SK-N-SH (cell line): ENCODE data around the gene VAMP8. TPM values are rescaled to one million over a fixed set of nuclear protein-coding genes. Genes with fewer than 3 reads are reported as not detected.

Source experiments
- CTCF ChIA-PET: fragments of 300-600, 350-600 bp; formaldehyde crosslinking; extraction: SDS; loops from one replicate; lab custom pipeline; 2021; lab: Yijun Ruan, JAX
- POLR2A ChIA-PET: fragments of 350-600 bp; sonication (Branson Sonifier 250); formaldehyde crosslinking; extraction: SDS; loops from one replicate; lab custom pipeline; 2020; ENCODE audit warnings: antibody characterized with exemption, inconsistent platforms; lab: Yijun Ruan, JAX
- DNase-seq: peaks from one replicate; pipeline ENCODE4 v3.0.0; 2012
- H2AFZ ChIP-seq: fragments of 200-600 bp; sonication (generic); 2 replicates; pipeline ENCODE4 v1.8.1; 2016; ENCODE audit warnings: antibody characterized with exemption, mild to moderate bottlenecking, low read depth
- H3F3A ChIP-seq: fragments of 200-600 bp; sonication (generic); replicated peaks from 2 replicates; pipeline ENCODE3; 2016; ENCODE audit warnings: antibody characterized with exemption, mild to moderate bottlenecking; ENCODE audit not compliant: insufficient read depth
- H3K27ac ChIP-seq, 2 experiments: fragments of 200-500 bp in 1 of 2; fragments of 200-600 bp in 1 of 2; sonication (Bioruptor generic) in 1 of 2; sonication (generic), shearing (Covaris generic) in 1 of 2; 2 replicates each; pipeline versions ENCODE4 v1.5.1 to v1.6.1; 2014 to 2016; ENCODE audit warnings: low read depth in 2 of 2, inconsistent platforms in 1 of 2, low read length in 1 of 2, mild to moderate bottlenecking in 1 of 2, mixed read lengths in 1 of 2
- H3K27me3 ChIP-seq: fragments of 200-600 bp; sonication (generic), shearing (Covaris generic); 2 replicates; pipeline ENCODE4 v1.6.1; 2016; ENCODE audit warnings: mixed run types; ENCODE audit not compliant: insufficient read depth
- H3K36me3 ChIP-seq, 2 experiments: fragments of 200-500 bp in 1 of 2; fragments of 200-600 bp in 1 of 2; sonication (Bioruptor generic) in 1 of 2; sonication (generic) in 1 of 2; replicated peaks in 1 of 2; 2 replicates each; pipeline versions ENCODE3 to v1.5.1; 2014 to 2016; ENCODE audit warnings: low read length in 1 of 2, mild to moderate bottlenecking in 1 of 2; ENCODE audit not compliant: insufficient read depth in 2 of 2, control insufficient read depth in 1 of 2
- H3K4me1 ChIP-seq, 2 experiments: fragments of 200-500 bp in 1 of 2; fragments of 200-600 bp in 1 of 2; sonication (Bioruptor generic) in 1 of 2; sonication (generic), shearing (Covaris generic) in 1 of 2; 2 replicates each; pipeline versions ENCODE4 v1.5.1 to v1.6.1; 2014 to 2016; ENCODE audit warnings: low read depth in 1 of 2, low read length in 1 of 2, mixed run types in 1 of 2; ENCODE audit not compliant: insufficient read depth in 2 of 2, control insufficient read depth in 1 of 2
- H3K4me2 ChIP-seq: fragments of 200-600 bp; sonication (generic), shearing (Covaris generic); 2 replicates; pipeline ENCODE4 v1.6.1; 2017; ENCODE audit warnings: mixed run types
- H3K4me3 ChIP-seq, 2 experiments: fragments of 200-500 bp in 1 of 2; fragments of 200-600 bp in 1 of 2; sonication (Bioruptor generic) in 1 of 2; sonication (generic), shearing (Covaris generic) in 1 of 2; 2 replicates each; pipeline versions ENCODE4 v1.5.1 to v1.8.1; 2014 to 2016; ENCODE audit warnings: low read depth in 2 of 2, inconsistent platforms in 1 of 2, low read length in 1 of 2, mild to moderate bottlenecking in 1 of 2, mixed read lengths in 1 of 2, moderate library complexity in 1 of 2
- H3K79me2 ChIP-seq: fragments of 200-600 bp; sonication (generic); 2 replicates; pipeline ENCODE4 v1.8.1; 2017; ENCODE audit warnings: mild to moderate bottlenecking; ENCODE audit not compliant: insufficient read depth
- H3K9ac ChIP-seq: fragments of 200-600 bp; sonication (generic); 2 replicates; pipeline ENCODE4 v1.6.1; 2017; ENCODE audit warnings: mixed run types
- H3K9me2 ChIP-seq: fragments of 200-600 bp; sonication (generic); 2 replicates; pipeline ENCODE4 v1.6.1; 2017; ENCODE audit warnings: mixed run types
- H3K9me3 ChIP-seq: fragments of 200-600 bp; sonication (generic); 2 replicates; pipeline ENCODE4 v1.6.1; 2017; ENCODE audit warnings: mixed run types, mild to moderate bottlenecking, moderate library complexity
- H4K20me1 ChIP-seq: fragments of 200-600 bp; sonication (generic); 2 replicates; pipeline ENCODE4 v1.6.1; 2017; ENCODE audit warnings: mild to moderate bottlenecking, mixed run types; ENCODE audit not compliant: insufficient read depth
- CHD2 ChIP-seq: fragments of 150-350 bp; IDR thresholded peaks from 2 replicates; pipeline ENCODE4 v1.6.1; 2018; ENCODE audit warnings: low read length; ENCODE audit not compliant: partially characterized antibody
- CTCF ChIP-seq: fragments of 200-600 bp; sonication (generic); IDR thresholded peaks from 2 replicates; pipeline ENCODE4 v1.6.1; 2017; ENCODE audit warnings: antibody characterized with exemption, mild to moderate bottlenecking, moderate library complexity
- ELF1 ChIP-seq: IDR thresholded peaks from 2 replicates; pipeline ENCODE4 v1.4.0; 2012
- EP300 ChIP-seq, 2 experiments: IDR thresholded peaks; 2 replicates each; pipeline versions ENCODE4 v1.4.0 to v1.6.1; 2012; ENCODE audit warnings: borderline replicate concordance in 1 of 2, low read depth in 1 of 2, low read length in 1 of 2
- FOXJ3 ChIP-seq: sonication (generic); formaldehyde crosslinking; IDR thresholded peaks from 2 replicates; pipeline ENCODE4 v1.5.1; 2020; ENCODE audit warnings: mild to moderate bottlenecking, missing genetic modification reagents
- FOXM1 ChIP-seq: IDR thresholded peaks from 2 replicates; pipeline ENCODE4 v1.4.0; 2012; ENCODE audit warnings: low read depth, mild to moderate bottlenecking
- GABPA ChIP-seq: IDR thresholded peaks from 2 replicates; pipeline ENCODE4 v1.4.0; 2012; ENCODE audit warnings: low read depth, mild to moderate bottlenecking
- GATA2 ChIP-seq: sonication (generic); formaldehyde crosslinking; IDR thresholded peaks from 2 replicates; pipeline ENCODE4 v1.5.0; 2020; ENCODE audit warnings: mild to moderate bottlenecking, missing genetic modification reagents
- IRF3 ChIP-seq: fragments of 150-350 bp; IDR thresholded peaks from 2 replicates; pipeline ENCODE4 v1.6.1; 2016; ENCODE audit warnings: mild to moderate bottlenecking, low read depth, low read length
- JUND ChIP-seq: IDR thresholded peaks from 2 replicates; pipeline ENCODE4 v1.4.0; 2012
- MAX ChIP-seq: IDR thresholded peaks from 2 replicates; pipeline ENCODE4 v1.4.0; 2012; ENCODE audit warnings: low read depth
- MXI1 ChIP-seq: IDR thresholded peaks from 2 replicates; pipeline ENCODE4 v1.6.1; 2012; ENCODE audit warnings: mild to moderate bottlenecking, low read depth, low read length, improper control_type of control experiment
- NRF1 ChIP-seq: IDR thresholded peaks from 2 replicates; pipeline ENCODE4 v1.6.1; 2012; ENCODE audit warnings: low read depth, mild to moderate bottlenecking, low read length
- PBX3 ChIP-seq: IDR thresholded peaks from 2 replicates; pipeline ENCODE4; 2012
- POLR2AphosphoS5 ChIP-seq: IDR thresholded peaks from 2 replicates; pipeline ENCODE4 v1.6.1; 2012; ENCODE audit warnings: low read depth, low read length
- RAD21 ChIP-seq: IDR thresholded peaks from 2 replicates; pipeline ENCODE4 v1.6.1; 2012; ENCODE audit warnings: mild to moderate bottlenecking, low read length
- RCOR1 ChIP-seq: fragments of 150-350 bp; IDR thresholded peaks from 2 replicates; pipeline ENCODE4 v1.6.1; 2017; ENCODE audit warnings: antibody characterized with exemption, low read length
- RFX5 ChIP-seq: IDR thresholded peaks from 2 replicates; pipeline ENCODE4 v1.6.1; 2012; ENCODE audit warnings: mild to moderate bottlenecking, improper control_type of control experiment, low read length
- SIN3A ChIP-seq: IDR thresholded peaks from 2 replicates; pipeline ENCODE4 v1.6.1; 2012; ENCODE audit warnings: low read depth, mild to moderate bottlenecking, low read length, moderate library complexity, borderline replicate concordance
- TAF1 ChIP-seq: IDR thresholded peaks from 2 replicates; pipeline ENCODE4 v1.6.1; 2012; ENCODE audit warnings: low read depth, mild to moderate bottlenecking, low read length, moderate library complexity, borderline replicate concordance
- TCF12 ChIP-seq: IDR thresholded peaks from 2 replicates; pipeline ENCODE4 v1.4.0; 2012
- TEAD4 ChIP-seq: IDR thresholded peaks from 2 replicates; pipeline ENCODE4 v1.4.0; 2012; ENCODE audit warnings: mild to moderate bottlenecking, borderline replicate concordance; ENCODE audit not compliant: insufficient read depth
- USF1 ChIP-seq: IDR thresholded peaks from 2 replicates; pipeline ENCODE4 v1.4.0; 2012; ENCODE audit warnings: low read depth, borderline replicate concordance
- USF2 ChIP-seq: fragments of 150-350 bp; IDR thresholded peaks from 2 replicates; pipeline ENCODE4 v1.6.1; 2017; ENCODE audit warnings: antibody characterized with exemption, low read length, low read depth, borderline replicate concordance
- WGBS: methylation state at CpG from one replicate; pipeline ENCODE4 v1.1.6; 2017; ENCODE audit warnings: low lambda C conversion rate; 5-methylcytosine and 5-hydroxymethylcytosine counted together
- polyA plus RNA-seq, 3 experiments: library from polyadenylated mRNA; depleted of rRNA; stranded (reverse); fragments of >200 nt; gene quantifications; 2 replicates each; pipeline ENCODE4 v1.2.3, GENCODE V29; 2012

VAMP8 gene
- polyA plus RNA-seq, 1 of the 3 experiments (the other 2 are of a cell fraction) = 0.72 TPM

- H3K79me2 ChIP-seq = peaks cover 15% of the 10 kb centered on the region
- H3K4me2 ChIP-seq = peak within 1 kb of the TSS; percentile 96
- DNase-seq = peak; percentile 97
- 0% methylated on average over 10 of the region's 73 CpGs for WGBS
- H3F3A ChIP-seq = peaks cover 23% of the 10 kb centered on the region
- peak within 1 kb of the TSS; percentile 88 for H2AFZ ChIP-seq
- peaks cover 6 to 22% of the 10 kb centered on the region in 2 experiments; a peak in 2 of 4 replicates for H3K4me1 ChIP-seq
- peak within 1 kb of the TSS; percentile 93 to 98 for H3K4me3 ChIP-seq
- ChIA-PET POLR2A (interaction anchor here (1.3 to 2.2 kb wide), 3 partner anchors 9 to 183 kb away, joined by 7 to 10 read pairs (median 7); partner anchors contain the start of genes C2orf68, MAT2A and SH2D6), CTCF (interaction anchor here (1.0 to 3.0 kb wide), 4 partner anchors 8 to 52 kb away, joined by 3 to 12 read pairs (median 4); partner anchors contain the start of gene C2orf68)
- no peaks in the 10 kb centered on the region for H3K27me3 ChIP-seq
- peak within 1 kb of the TSS; percentile 72 for H3K9ac ChIP-seq
- H4K20me1 ChIP-seq = no peaks in the 10 kb centered on the region
- H3K36me3 ChIP-seq = peaks cover 7 to 32% of the 10 kb centered on the region in 2 experiments
- H3K27ac ChIP-seq = peak within 1 kb of the TSS; percentile 71 to 75
- no peaks in the 10 kb centered on the region for H3K9me2 ChIP-seq
- no peaks in the 10 kb centered on the region for H3K9me3 ChIP-seq
- no peak for TF ChIP-seq TAF1
- TF ChIP-seq TCF12 = no peak
- no peak for TF ChIP-seq FOXM1
- peak; percentile 43; the same call in 1 of the 2 replicates for TF ChIP-seq NRF1
- TF ChIP-seq POLR2AphosphoS5 = 0 out of 2 replicates have a peak, but pooled peaks have one; percentile 14
- TF ChIP-seq CHD2 = no peak
- no peak for TF ChIP-seq RAD21
- no peak for TF ChIP-seq GATA2 (CRISPR knock-in tag)
- TF ChIP-seq FOXJ3 (CRISPR knock-in tag) = no peak
- no peak for TF ChIP-seq RFX5
- no peak for TF ChIP-seq RCOR1
- TF ChIP-seq CTCF = peak; percentile 41
- peak; percentile 81; the same call in 1 of the 2 replicates for TF ChIP-seq MXI1
- TF ChIP-seq IRF3 = no peak
- TF ChIP-seq MAX = peak; percentile 79
- TF ChIP-seq TEAD4 = no peak
- TF ChIP-seq EP300 (IDR thresholded peaks at IDR 0.05; ENCODE audit: borderline replicate concordance in 1 of 2, low read depth in 1 of 2, low read length in 1 of 2) = no peak
- peak; percentile 86 for TF ChIP-seq USF1
- peak; percentile 89; the same call in 1 of the 2 replicates for TF ChIP-seq SIN3A
- TF ChIP-seq PBX3 = no peak; the same call in 1 of the 2 replicates
- no peak; the same call in 1 of the 2 replicates for TF ChIP-seq USF2
- peak; percentile 48 for TF ChIP-seq GABPA
- 0 out of 2 replicates have a peak, but pooled peaks have one; percentile 12 for TF ChIP-seq ELF1
- no peak for TF ChIP-seq JUND
These were observed 25.3 kb downstream of the VAMP8 start, which contains the start of gene TMEM150A for GRCh38 chr2:85602476-85603234. TMEM150A (minus strand) TSS chr2:85602698; CDS start chr2:85601948, 750 bp downstream.
